ENCODE measurements around the gene MCM7. TPM values are rescaled to one million over a fixed set of nuclear protein-coding genes. Genes with fewer than 3 reads are reported as not detected.

MCM7 gene
- total RNA-seq, 2 donors from 2014 or later = 8.3 to 13.0 TPM

DNA sequence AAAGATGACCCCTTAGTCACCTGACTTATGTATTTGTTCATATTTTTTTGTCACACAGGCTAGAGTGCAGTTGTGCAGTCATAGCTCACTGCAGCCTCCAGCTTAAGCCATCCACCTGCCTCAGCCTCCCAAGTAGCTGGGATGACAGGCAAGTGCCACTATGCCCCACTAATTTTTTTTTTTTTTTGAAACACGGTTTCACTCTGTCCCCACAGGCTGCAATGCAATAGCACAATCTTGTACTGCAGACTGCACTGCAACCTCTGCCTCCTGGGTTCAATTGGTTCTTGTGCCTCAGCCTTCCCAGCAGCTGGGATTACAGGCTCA is 27.4 kb upstream of the MCM7 start:
- no peak for DNase-seq (ENCODE audit: low spot score)

DNA sequence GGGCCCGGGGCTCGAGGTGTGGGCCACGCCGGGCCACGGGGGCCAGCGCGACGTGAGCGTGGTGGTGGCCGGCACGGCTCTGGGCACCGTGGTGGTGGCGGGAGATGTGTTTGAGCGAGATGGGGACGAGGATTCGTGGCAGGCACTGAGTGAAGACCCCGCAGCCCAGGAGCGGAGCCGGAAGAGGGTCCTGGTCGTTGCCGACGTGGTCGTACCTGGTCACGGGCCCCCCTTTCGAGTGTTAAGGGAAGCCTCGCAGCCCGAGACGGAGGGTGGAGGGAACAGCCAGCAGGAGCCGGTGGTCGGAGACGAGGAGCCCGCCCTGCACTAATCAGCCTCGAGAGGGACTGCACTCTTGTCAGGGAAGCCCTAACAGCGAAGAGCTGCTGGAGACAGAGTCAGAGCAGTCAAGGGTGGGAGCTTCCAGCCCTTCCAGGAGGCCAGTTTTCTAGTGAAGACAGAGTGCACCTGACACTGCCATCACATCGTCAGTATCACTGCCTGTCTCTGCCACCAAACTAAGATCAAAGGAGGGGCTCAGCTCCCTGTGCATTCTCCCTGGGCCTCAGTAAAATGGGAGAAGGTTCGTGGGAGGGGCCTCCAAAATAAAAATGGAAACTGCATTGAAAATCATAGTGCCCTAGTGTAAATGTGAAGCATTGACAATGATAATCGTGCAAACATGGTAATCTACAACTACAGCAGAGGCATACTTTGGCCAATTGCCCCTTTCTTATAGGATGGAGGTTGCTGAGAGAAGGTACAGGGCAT is 26.9 kb upstream of the MCM7 start:
- Histone ChIP-seq H3K4me3 (peak overlapping the region; percentile 88 to 94), H3K27ac (peak overlapping the region; percentile 95 to 97), H3K27me3 (no peaks in the 10 kb centered on the region), H3K36me3 (no peaks in the 10 kb centered on the region), H3K4me1 (peaks cover 0 to 34% of the 10 kb centered on the region in 2 donors), H3K9me3 (no peaks in the 10 kb centered on the region)
- TF ChIP-seq, protein P1, sequence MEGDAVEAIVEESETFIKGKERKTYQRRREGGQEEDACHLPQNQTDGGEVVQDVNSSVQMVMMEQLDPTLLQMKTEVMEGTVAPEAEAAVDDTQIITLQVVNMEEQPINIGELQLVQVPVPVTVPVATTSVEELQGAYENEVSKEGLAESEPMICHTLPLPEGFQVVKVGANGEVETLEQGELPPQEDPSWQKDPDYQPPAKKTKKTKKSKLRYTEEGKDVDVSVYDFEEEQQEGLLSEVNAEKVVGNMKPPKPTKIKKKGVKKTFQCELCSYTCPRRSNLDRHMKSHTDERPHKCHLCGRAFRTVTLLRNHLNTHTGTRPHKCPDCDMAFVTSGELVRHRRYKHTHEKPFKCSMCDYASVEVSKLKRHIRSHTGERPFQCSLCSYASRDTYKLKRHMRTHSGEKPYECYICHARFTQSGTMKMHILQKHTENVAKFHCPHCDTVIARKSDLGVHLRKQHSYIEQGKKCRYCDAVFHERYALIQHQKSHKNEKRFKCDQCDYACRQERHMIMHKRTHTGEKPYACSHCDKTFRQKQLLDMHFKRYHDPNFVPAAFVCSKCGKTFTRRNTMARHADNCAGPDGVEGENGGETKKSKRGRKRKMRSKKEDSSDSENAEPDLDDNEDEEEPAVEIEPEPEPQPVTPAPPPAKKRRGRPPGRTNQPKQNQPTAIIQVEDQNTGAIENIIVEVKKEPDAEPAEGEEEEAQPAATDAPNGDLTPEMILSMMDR (IDR thresholded peaks at IDR 0.05) = no peak
- no peak for DNase-seq (ENCODE audit: low spot score)

More for the DNA sequence above, 27.4 kb upstream of the MCM7 start:
- no peaks in the 10 kb centered on the region for H3K9me3 ChIP-seq
- no peaks in the 10 kb centered on the region for H3K27me3 ChIP-seq
- no peak overlapping the region for H3K27ac ChIP-seq
- peaks cover 0 to 34% of the 10 kb centered on the region in 2 donors for H3K4me1 ChIP-seq
- no peaks in the 10 kb centered on the region for H3K36me3 ChIP-seq
- H3K4me3 ChIP-seq = no peak overlapping the region
- TF ChIP-seq, protein P1 (IDR thresholded peaks at IDR 0.05) = no peak

DNA sequence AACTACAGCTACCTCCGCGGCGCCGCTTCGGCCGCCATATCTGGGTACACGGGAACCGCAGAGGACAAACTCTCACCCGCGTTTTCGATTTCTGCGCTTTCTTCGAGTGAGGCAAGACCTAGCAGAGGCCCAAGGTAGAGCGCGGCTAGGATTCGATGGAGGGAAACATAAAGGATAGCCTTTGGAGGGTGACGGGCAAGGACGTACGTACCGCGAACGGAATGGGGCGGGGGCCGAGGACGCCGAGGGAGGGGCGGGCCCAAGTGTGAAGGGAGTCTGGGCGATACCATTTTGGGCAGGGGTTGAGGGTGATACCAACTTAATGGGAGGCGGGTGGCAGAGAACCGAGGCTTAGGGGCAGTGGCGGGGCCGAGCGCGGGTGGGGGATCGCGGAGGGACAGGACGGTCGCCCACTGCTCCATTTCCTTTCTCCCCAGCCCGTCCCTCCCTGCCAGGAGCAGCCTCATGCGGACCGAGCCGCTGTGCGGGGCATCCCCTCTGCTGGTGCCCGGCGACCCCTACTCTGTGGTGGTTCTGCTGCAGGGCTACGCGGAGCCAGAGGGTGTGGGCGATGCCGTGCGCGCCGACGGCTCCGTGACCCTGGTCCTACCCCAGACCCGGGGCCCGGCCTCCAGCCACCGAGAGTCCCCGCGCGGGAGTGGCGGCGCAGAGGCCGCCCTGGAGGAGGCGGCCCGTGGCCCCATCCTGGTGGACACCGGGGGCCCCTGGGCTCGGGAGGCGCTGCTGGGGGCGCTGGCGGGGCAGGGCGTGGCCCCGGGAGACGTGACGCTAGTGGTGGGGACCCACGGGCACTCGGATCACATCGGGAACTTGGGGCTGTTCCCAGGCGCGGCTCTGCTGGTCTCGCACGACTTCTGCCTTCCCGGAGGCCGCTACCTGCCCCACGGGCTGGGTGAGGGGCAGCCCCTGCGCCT is 26.0 kb upstream of the MCM7 start, which contains the start of gene MBLAC1:
MBLAC1 (plus strand) TSS at position 37 of the 935 bp plus-strand sequence; CDS start at position 466, 429 bp downstream.
- no peaks in the 10 kb centered on the region for H3K36me3 ChIP-seq
- H3K27ac ChIP-seq = peak within 1 kb of the TSS; percentile 95 to 97
- TF ChIP-seq, protein P1 (IDR thresholded peaks at IDR 0.05) = no peak
- DNase-seq (ENCODE audit: low spot score) = peak; percentile 87
- no peaks in the 10 kb centered on the region for H3K9me3 ChIP-seq
- H3K4me3 ChIP-seq = peak within 1 kb of the TSS; percentile 88 to 94
- H3K4me1 ChIP-seq = peaks cover 0 to 34% of the 10 kb centered on the region in 2 donors
- H3K27me3 ChIP-seq = no peaks in the 10 kb centered on the region

DNA sequence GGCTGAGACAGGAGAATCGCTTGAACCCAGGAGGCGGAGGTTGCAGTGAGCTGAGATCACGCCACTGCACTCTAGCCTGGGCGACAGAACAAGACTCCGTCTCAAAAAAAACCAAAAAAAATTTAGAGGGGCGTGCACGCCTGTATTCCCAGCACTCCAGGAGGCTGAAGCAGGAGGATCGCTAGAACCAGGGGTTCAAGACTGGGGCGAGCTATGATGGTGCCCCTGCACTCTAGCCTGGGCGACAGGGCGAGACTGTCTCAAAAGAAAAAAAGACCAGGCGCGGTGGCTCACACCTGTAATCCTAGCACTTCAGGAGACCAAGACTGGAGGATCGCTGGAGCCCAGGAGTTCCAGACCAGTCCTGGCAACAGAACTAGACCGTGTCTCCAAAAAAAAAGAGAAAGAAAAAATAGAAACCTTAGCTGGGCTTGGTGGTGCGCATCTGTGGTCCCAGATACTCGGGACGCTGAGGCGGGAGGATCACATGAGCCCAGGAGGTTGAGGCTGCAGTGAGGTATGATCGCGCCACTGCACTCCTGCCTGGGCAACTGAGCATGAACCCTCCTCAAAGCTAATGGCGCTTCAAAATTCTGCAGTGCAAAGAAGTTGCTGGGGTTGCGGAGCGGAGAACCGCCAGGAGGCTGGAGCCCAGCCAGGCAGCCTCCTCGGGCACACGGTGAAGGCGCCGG is 25.2 kb upstream of the MCM7 start:
- Histone ChIP-seq H3K4me3 (peak overlapping the region; percentile 88 to 94), H3K36me3 (no peaks in the 10 kb centered on the region), H3K27ac (peak overlapping the region; percentile 95 to 97), H3K4me1 (peaks cover 0 to 34% of the 10 kb centered on the region in 2 donors), H3K27me3 (no peaks in the 10 kb centered on the region), H3K9me3 (no peaks in the 10 kb centered on the region)
- DNase-seq (ENCODE audit: low spot score) = no peak
- TF ChIP-seq, protein P1 (IDR thresholded peaks at IDR 0.05) = no peak

Measured in right atrium auricular region (tissue), 2 donors.